ENCODE measurements around the gene ALOX15B.

ALOX15B gene

DNA sequence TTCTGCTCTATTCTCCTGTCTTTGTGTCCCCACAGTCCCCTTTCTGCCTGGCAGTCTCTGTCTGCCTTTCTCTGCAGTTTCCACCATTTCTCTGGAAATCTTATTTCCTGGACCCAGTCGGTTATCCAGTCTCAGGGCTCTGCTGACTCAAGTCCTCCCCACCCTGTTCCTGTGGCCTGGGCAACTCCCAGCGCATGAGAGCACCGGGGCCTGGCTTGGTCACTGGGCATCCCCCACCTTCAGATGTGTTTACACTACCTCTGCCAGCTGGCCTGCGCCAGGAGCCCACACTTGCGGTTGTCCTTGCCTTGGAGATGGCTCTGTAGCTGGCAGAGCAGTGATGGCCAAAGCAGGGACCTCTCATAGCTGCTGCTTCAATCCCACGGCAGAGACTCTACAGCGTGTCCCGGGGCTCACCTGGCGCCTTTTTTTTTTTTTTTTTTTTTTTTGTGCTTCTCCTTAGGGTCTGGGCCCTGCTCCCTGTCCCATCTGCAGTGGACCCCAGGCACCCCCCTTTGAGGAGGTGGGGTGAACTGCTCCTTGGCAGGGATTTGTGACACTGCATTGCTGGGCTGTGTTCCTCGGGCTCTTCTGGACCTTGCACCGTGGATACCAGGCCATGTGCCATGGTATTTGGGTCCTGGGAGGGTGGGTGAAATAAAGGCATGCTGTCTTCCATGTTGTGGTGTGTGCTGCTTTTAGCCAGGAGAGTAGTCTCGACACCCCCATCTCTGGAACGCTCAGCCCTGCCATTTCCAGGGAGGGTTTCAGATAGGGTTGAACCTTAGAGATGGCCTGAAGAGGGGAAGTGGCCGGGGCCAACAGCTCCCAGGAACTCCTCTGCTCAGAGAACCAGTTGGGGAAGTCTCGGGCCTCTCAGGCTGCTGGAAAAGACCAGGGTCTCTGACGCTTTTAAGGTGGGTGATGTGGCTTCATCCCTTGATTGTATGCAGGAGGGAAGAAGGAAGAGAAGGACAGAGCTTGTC lies 18.9 kb upstream of the ALOX15B start:
- no peak for ATAC-seq (ENCODE audit: insufficient read depth, low read depth)
- Histone ChIP-seq H3K4me1 (ENCODE audit: insufficient read depth, low read length) (no peaks in the 10 kb centered on the region), H3K79me2 (ENCODE audit: insufficient read depth, low read length) (no peaks in the 10 kb centered on the region), H3K4me2 (ENCODE audit: insufficient read depth, low read length) (no peak overlapping the region), H3K9me3 (ENCODE audit: insufficient read depth, low read length, severe bottlenecking) (no peaks in the 10 kb centered on the region), H3K27me3 (ENCODE audit: insufficient read depth, low read length, poor library complexity) (peaks cover 9% of the 10 kb centered on the region), H3K36me3 (ENCODE audit: insufficient read depth, low read length) (no peaks in the 10 kb centered on the region), H4K20me1 (ENCODE audit: insufficient read depth, low read length) (no peaks in the 10 kb centered on the region; the same call in 1 of the 2 replicates), H3K4me3 (ENCODE audit: low read depth in 1 of 2, low read length in 2 of 2) (no peak overlapping the region), H2AFZ (ENCODE audit: low read depth, low read length) (no peak overlapping the region), H3K9ac (ENCODE audit: low read depth, low read length) (no peak overlapping the region), H3K27ac (ENCODE audit: low read length) (no peak overlapping the region)
- DNase-seq: no peak
- no peak for TF ChIP-seq CTCF (IDR thresholded peaks at IDR 0.05; ENCODE audit: borderline replicate concordance, extremely low read depth, low read length, poor library complexity, severe bottlenecking)
- no peak for TF ChIP-seq EZH2 (IDR thresholded peaks at IDR 0.05; ENCODE audit: borderline replicate concordance, low read depth, low read length, severe bottlenecking)

- Histone ChIP-seq H3K79me2 (ENCODE audit: insufficient read depth, low read length) (no peaks in the 10 kb centered on the region), H3K4me1 (ENCODE audit: insufficient read depth, low read length) (no peaks in the 10 kb centered on the region), H3K4me3 (ENCODE audit: low read depth in 1 of 2, low read length in 2 of 2) (no peak overlapping the region), H3K36me3 (ENCODE audit: insufficient read depth, low read length) (no peaks in the 10 kb centered on the region), H2AFZ (ENCODE audit: low read depth, low read length) (no peak overlapping the region), H3K9ac (ENCODE audit: low read depth, low read length) (no peak overlapping the region), H3K9me3 (ENCODE audit: insufficient read depth, low read length, severe bottlenecking) (no peaks in the 10 kb centered on the region), H3K27ac (ENCODE audit: low read length) (no peak overlapping the region), H4K20me1 (ENCODE audit: insufficient read depth, low read length) (no peaks in the 10 kb centered on the region), H3K4me2 (ENCODE audit: insufficient read depth, low read length) (no peak overlapping the region), H3K27me3 (ENCODE audit: insufficient read depth, low read length, poor library complexity) (peaks cover 9% of the 10 kb centered on the region)
- no peak for ATAC-seq (ENCODE audit: insufficient read depth, low read depth)
- DNase-seq: no peak
- TF ChIP-seq CTCF (IDR thresholded peaks at IDR 0.05; ENCODE audit: borderline replicate concordance, extremely low read depth, low read length, poor library complexity, severe bottlenecking): no peak
Observed at GRCh38 chr17:8020776-8021564, 17.9 kb upstream of the ALOX15B start.

DNA sequence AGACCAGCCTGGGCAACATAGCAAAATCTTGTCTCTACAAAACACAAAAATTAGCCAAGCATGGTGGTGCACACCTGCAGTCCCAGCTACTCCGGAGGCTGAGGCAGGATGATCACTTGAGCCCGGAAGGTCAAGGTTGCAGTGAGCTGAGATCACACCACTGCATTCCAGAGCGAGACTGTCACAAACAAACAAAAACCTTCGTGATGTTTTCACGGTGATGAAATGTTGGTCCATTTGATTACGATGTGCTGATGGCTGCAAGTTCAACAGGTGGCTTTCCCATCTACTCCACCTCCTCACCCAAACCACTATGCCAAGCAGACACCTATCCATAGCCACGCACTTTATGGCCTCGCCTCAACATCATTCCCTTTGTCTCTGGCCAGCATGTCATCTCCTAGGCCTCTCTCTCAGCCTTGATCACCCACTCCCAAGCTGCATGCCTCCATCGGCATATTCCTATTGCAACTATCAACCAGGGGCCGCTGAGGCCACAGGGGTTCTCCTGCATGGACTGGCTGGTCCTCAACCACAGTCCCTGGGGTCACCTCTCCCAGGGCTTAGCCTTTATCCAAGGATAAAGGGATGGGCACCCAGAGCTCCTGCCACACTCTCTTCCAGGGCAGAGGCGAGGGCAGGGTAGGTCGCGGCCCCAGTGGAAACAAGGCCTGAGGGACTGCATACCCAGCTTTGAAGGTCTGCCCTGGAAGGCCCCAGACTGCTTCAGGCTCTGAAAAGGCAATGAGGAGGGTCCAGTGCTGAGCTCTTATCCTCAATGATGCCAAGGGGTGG lies 17.1 kb upstream of the ALOX15B start:
- Histone ChIP-seq H3K4me3 (ENCODE audit: low read depth in 1 of 2, low read length in 2 of 2) (no peak overlapping the region), H4K20me1 (ENCODE audit: insufficient read depth, low read length) (no peaks in the 10 kb centered on the region), H3K27me3 (ENCODE audit: insufficient read depth, low read length, poor library complexity) (peaks cover 9% of the 10 kb centered on the region), H2AFZ (ENCODE audit: low read depth, low read length) (no peak overlapping the region), H3K9me3 (ENCODE audit: insufficient read depth, low read length, severe bottlenecking) (no peaks in the 10 kb centered on the region), H3K4me2 (ENCODE audit: insufficient read depth, low read length) (no peak overlapping the region), H3K79me2 (ENCODE audit: insufficient read depth, low read length) (no peaks in the 10 kb centered on the region), H3K36me3 (ENCODE audit: insufficient read depth, low read length) (no peaks in the 10 kb centered on the region), H3K9ac (ENCODE audit: low read depth, low read length) (no peak overlapping the region), H3K27ac (ENCODE audit: low read length) (no peak overlapping the region), H3K4me1 (ENCODE audit: insufficient read depth, low read length) (no peaks in the 10 kb centered on the region)
- DNase-seq (no peak), ATAC-seq (ENCODE audit: insufficient read depth, low read depth) (no peak)
- TF ChIP-seq EZH2 (IDR thresholded peaks at IDR 0.05; ENCODE audit: borderline replicate concordance, low read depth, low read length, severe bottlenecking): no peak

Data from DND-41 (cell line).